Activated CD4-positive, alpha-beta T cell treated with anti-CD3 and anti-CD28 coated beads, Interleukin-2, amount 50 U/mL, for 48 hours (primary cell): Measurements from ENCODE around the gene GRIFIN.

Experiments used
- DNase-seq, 2 experiments: peaks; one replicate each; pipeline ENCODE4 v3.0.0-alpha.2; 2020

The GRIFIN gene

GRCh38 chr7:2431260-2431867 lies 44.8 kb downstream of the GRIFIN start:
- peak; percentile 42 to 60 for DNase-seq

- DNase-seq = no peak
These were observed 50.4 kb downstream of the GRIFIN start for GRCh38 chr7:2425749-2426148.
